ENCODE data around the gene CFL2. TPM values are rescaled to one million over a fixed set of nuclear protein-coding genes. Genes with fewer than 3 reads are reported as not detected.
"Not testable (repeated sequence)": the region's sequence is repeated elsewhere in the genome, so short reads cannot be mapped to it uniquely, and the experiment has no call there.

The CFL2 gene
- total RNA-seq, 4 donors from 2014 or later: 35.3 to 69.4 (median 67.4) TPM

- no peak for ATAC-seq (ENCODE audit: low FRiP score)
- no peak for DNase-seq (ENCODE audit: low spot score)
- TF ChIP-seq, protein P1, sequence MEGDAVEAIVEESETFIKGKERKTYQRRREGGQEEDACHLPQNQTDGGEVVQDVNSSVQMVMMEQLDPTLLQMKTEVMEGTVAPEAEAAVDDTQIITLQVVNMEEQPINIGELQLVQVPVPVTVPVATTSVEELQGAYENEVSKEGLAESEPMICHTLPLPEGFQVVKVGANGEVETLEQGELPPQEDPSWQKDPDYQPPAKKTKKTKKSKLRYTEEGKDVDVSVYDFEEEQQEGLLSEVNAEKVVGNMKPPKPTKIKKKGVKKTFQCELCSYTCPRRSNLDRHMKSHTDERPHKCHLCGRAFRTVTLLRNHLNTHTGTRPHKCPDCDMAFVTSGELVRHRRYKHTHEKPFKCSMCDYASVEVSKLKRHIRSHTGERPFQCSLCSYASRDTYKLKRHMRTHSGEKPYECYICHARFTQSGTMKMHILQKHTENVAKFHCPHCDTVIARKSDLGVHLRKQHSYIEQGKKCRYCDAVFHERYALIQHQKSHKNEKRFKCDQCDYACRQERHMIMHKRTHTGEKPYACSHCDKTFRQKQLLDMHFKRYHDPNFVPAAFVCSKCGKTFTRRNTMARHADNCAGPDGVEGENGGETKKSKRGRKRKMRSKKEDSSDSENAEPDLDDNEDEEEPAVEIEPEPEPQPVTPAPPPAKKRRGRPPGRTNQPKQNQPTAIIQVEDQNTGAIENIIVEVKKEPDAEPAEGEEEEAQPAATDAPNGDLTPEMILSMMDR (IDR thresholded peaks at IDR 0.05): no peak
These were observed 28.1 kb upstream of the CFL2 start for GRCh38 chr14:34742270-34743115.

- ATAC-seq (ENCODE audit: low FRiP score) (no peak), DNase-seq (ENCODE audit: low spot score) (no peak)
- TF ChIP-seq, protein P1 (IDR thresholded peaks at IDR 0.05): no peak
These were observed 27.4 kb upstream of the CFL2 start for GRCh38 chr14:34741840-34742239.

DNA sequence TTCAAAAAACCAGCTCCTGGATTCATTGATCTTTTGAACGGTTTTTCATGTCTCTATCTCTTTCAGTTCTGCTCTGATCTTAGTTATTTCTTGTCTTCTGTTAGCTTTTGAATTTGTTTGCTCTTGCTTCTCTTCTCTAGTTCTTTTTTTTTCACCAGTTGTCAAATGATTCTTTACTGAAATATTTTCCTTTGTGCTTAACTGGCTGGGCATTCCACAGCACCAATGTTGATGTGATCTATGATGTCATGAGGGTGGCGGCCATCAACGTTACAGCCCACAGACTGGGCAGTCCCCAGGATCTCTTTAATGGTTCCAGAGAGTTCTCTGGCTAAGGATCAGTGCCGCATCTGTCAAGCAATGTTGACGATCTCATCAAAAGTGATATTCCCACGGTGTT is 25.7 kb upstream of the CFL2 start:
- not testable (repeated sequence) for ATAC-seq (ENCODE audit: low FRiP score); DNase-seq (ENCODE audit: low spot score)

DNA sequence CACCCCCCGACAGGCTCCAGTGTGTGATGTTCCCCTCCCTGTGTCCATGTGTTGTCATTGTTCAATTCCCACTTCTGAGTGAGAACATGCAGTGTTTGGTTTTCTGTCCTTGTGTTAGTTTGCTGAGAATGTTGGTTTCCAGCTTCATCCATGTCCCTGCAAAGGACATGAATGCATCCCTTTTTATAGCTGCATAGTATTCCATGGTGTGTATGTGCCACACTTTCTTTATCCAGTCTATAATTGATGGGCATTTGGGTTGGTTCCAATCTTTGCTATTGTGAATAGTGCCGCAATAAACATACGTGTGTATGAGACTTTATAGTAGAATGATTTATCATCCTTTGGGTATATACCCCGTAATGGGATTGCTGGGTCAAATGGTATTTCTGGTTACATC is 22.7 kb upstream of the CFL2 start:
- not testable (repeated sequence) for ATAC-seq (ENCODE audit: low FRiP score); DNase-seq (ENCODE audit: low spot score)

- TF ChIP-seq, protein P1 (IDR thresholded peaks at IDR 0.05): no peak
- ATAC-seq (ENCODE audit: low FRiP score) (no peak), DNase-seq (ENCODE audit: low spot score) (no peak)
These were observed 18.9 kb upstream of the CFL2 start for GRCh38 chr14:34733245-34733644.

DNA sequence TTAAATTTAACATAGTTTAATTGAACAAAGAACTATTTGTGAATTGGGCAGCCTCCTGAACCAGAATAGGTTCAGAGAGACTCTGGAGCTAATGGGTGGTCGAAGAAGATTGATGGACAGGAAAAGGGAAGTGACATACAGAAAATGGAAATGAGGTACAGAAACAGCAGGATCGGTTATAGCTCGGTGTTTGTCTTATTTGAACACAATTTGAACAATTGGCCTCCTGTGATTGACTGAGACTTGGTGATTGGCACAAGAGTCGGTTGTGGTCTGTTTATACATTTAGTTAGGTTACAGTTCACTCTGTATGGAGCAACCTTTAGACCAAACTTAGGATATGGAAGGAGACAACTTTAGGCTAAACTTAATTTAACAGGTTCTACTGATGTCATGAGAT is 18.4 kb upstream of the CFL2 start:
- no peak for ATAC-seq (ENCODE audit: low FRiP score)
- DNase-seq (ENCODE audit: low spot score): no peak
- TF ChIP-seq, protein P1 (IDR thresholded peaks at IDR 0.05): no peak

- no peak for DNase-seq (ENCODE audit: low spot score)
- no peak for ATAC-seq (ENCODE audit: low FRiP score)
- TF ChIP-seq, protein P1 (IDR thresholded peaks at IDR 0.05): no peak
These were observed 9.5 kb upstream of the CFL2 start for GRCh38 chr14:34723867-34724266.

DNA sequence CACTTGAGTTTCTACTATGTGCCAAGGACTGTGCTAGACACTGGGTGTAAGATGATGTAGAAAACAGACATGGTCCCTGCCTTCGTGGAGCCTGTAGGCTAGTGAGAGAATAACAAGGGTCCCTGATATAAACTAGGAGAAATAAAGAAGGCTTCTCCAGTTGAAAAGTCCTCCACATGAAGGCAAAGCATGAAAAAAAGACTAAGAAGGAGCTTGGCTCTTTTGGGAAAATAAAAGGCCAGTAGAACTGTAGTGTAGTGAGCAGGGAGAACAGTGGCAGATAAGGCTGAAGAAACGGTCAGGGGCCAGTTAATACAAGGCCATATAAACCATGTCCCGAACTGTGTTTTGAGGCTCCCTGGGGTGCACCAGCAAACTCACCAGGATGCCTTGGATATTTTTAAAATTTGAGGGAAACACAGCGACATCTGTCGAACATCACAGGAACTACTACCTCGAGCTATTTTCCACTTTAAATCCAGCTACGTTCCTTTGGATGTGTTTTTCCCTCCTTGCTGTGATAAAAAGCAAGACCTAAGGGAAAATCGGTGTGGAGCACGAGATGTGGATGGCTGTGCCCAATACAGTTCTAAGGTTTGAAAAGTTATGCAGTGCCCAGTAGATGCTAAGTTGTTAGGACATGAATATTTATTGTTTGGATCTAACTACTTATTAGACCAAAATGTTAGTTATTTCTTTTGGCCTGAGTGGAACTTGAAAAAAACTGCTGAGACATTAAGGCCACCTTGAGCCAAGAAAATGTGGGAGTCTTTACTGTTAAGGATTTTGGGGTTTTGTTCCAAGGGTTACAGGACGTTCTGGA is 8.5 kb upstream of the CFL2 start:
- no peak for DNase-seq (ENCODE audit: low spot score)
- TF ChIP-seq, protein P1 (IDR thresholded peaks at IDR 0.05): peak in 1 of 3 donors; percentile 51
- peak; percentile 76 for ATAC-seq (ENCODE audit: low FRiP score)
